Activated naive CD4-positive, alpha-beta T cell treated with anti-CD3 and anti-CD28 coated beads, Interleukin-2, amount 50 U/mL, for 24 hours (primary cell): ENCODE measurements around the gene RPS8.
"Not testable (repeated sequence)": the region's sequence is repeated elsewhere in the genome, so short reads cannot be mapped to it uniquely, and the experiment has no call there.

ENCODE experiments used
- H3K27ac Mint-ChIP-seq: one replicate; pipeline ENCODE4 v1.8.0; 2021; ENCODE audit warnings: mild to moderate bottlenecking, mixed read lengths
- H3K27me3 Mint-ChIP-seq: one replicate; pipeline ENCODE4 v1.8.0; 2021; ENCODE audit warnings: mixed read lengths
- H3K36me3 Mint-ChIP-seq: one replicate; pipeline ENCODE4 v1.8.0; 2021; ENCODE audit warnings: mixed read lengths
- H3K4me1 Mint-ChIP-seq: one replicate; pipeline ENCODE4 v1.8.0; 2021; ENCODE audit warnings: mixed read lengths
- H3K4me3 Mint-ChIP-seq: one replicate; pipeline ENCODE4 v1.8.0; 2021; ENCODE audit warnings: mild to moderate bottlenecking, mixed read lengths
- H3K9me3 Mint-ChIP-seq: one replicate; pipeline ENCODE4 v1.8.0; 2021; ENCODE audit warnings: mixed read lengths

RPS8 gene

GRCh38 chr1:44819608-44820327, 44.4 kb downstream of the RPS8 start:
- Mint-ChIP-seq H3K4me1 (peaks cover 48% of the 10 kb centered on the region), H3K4me3 (peak overlapping the region; percentile 94), H3K9me3 (no peaks in the 10 kb centered on the region), H3K36me3 (peaks cover 7% of the 10 kb centered on the region), H3K27me3 (no peaks in the 10 kb centered on the region), H3K27ac (peak overlapping the region; percentile 100)

- peak overlapping the region; percentile 100 for H3K27ac Mint-ChIP-seq
- H3K9me3 Mint-ChIP-seq: no peaks in the 10 kb centered on the region
- H3K4me1 Mint-ChIP-seq: peaks cover 40% of the 10 kb centered on the region
- peak overlapping the region; percentile 94 for H3K4me3 Mint-ChIP-seq
- no peaks in the 10 kb centered on the region for H3K36me3 Mint-ChIP-seq
- H3K27me3 Mint-ChIP-seq: no peaks in the 10 kb centered on the region
Observed at GRCh38 chr1:44820328-44821239, 45.2 kb downstream of the RPS8 start.

GRCh38 chr1:44821240-44821715, 45.9 kb downstream of the RPS8 start:
- Mint-ChIP-seq H3K27me3 (no peaks in the 10 kb centered on the region), H3K4me3 (peak overlapping the region; percentile 94), H3K4me1 (peaks cover 40% of the 10 kb centered on the region), H3K9me3 (no peaks in the 10 kb centered on the region), H3K36me3 (no peaks in the 10 kb centered on the region), H3K27ac (peak overlapping the region; percentile 86)

- Mint-ChIP-seq H3K27ac (no peak overlapping the region), H3K27me3 (no peaks in the 10 kb centered on the region), H3K9me3 (no peaks in the 10 kb centered on the region), H3K4me1 (peaks cover 39% of the 10 kb centered on the region), H3K4me3 (no peak overlapping the region), H3K36me3 (no peaks in the 10 kb centered on the region)
Observed at GRCh38 chr1:44822131-44822701, 46.9 kb downstream of the RPS8 start.

GRCh38 chr1:44822981-44823451, 47.7 kb downstream of the RPS8 start:
- H3K4me3 Mint-ChIP-seq: no peak overlapping the region
- peak overlapping the region; percentile 62 for H3K27ac Mint-ChIP-seq
- no peaks in the 10 kb centered on the region for H3K27me3 Mint-ChIP-seq
- H3K9me3 Mint-ChIP-seq: no peaks in the 10 kb centered on the region
- H3K36me3 Mint-ChIP-seq: no peaks in the 10 kb centered on the region
- peaks cover 31% of the 10 kb centered on the region for H3K4me1 Mint-ChIP-seq

- H3K27me3 Mint-ChIP-seq, H3K36me3 Mint-ChIP-seq, H3K4me3 Mint-ChIP-seq, H3K9me3 Mint-ChIP-seq, H3K27ac Mint-ChIP-seq: not testable (repeated sequence)
- peaks cover 19% of the 10 kb centered on the region for H3K4me1 Mint-ChIP-seq
Observed at GRCh38 chr1:44824392-44824791, 49.1 kb downstream of the RPS8 start.

- no peaks in the 10 kb centered on the region for H3K9me3 Mint-ChIP-seq
- H3K4me3 Mint-ChIP-seq: no peak overlapping the region
- H3K27ac Mint-ChIP-seq: no peak overlapping the region
- peaks cover 2% of the 10 kb centered on the region for H3K4me1 Mint-ChIP-seq
- H3K27me3 Mint-ChIP-seq: no peaks in the 10 kb centered on the region
- H3K36me3 Mint-ChIP-seq: no peaks in the 10 kb centered on the region
Observed at GRCh38 chr1:44826375-44827196, 51.2 kb downstream of the RPS8 start.

- no peaks in the 10 kb centered on the region for H3K27me3 Mint-ChIP-seq
- H3K9me3 Mint-ChIP-seq: no peaks in the 10 kb centered on the region
- no peaks in the 10 kb centered on the region for H3K36me3 Mint-ChIP-seq
- no peak overlapping the region for H3K4me3 Mint-ChIP-seq
- no peaks in the 10 kb centered on the region for H3K4me1 Mint-ChIP-seq
- no peak overlapping the region for H3K27ac Mint-ChIP-seq
Observed at GRCh38 chr1:44827197-44828002, 52.1 kb downstream of the RPS8 start.

GRCh38 chr1:44828003-44828651, 52.8 kb downstream of the RPS8 start:
- H3K4me3 Mint-ChIP-seq: no peak overlapping the region
- H3K36me3 Mint-ChIP-seq: no peaks in the 10 kb centered on the region
- H3K4me1 Mint-ChIP-seq: no peaks in the 10 kb centered on the region
- no peak overlapping the region for H3K27ac Mint-ChIP-seq
- H3K27me3 Mint-ChIP-seq: no peaks in the 10 kb centered on the region
- H3K9me3 Mint-ChIP-seq: no peaks in the 10 kb centered on the region
